Thoracic aorta (tissue), 2 donors: ENCODE data around the gene NDUFS5. TPM values are rescaled to one million over a fixed set of nuclear protein-coding genes. Genes with fewer than 3 reads are reported as not detected.
A peak's percentile ranks its signal among the peaks of the same experiment; 100 is the strongest.

Experiments
- ATAC-seq: fragments of 150-250 bp; one replicate; pipeline ENCODE4 v1.8.0; 2017; ENCODE audit warnings: low read depth; ENCODE audit not compliant: insufficient number of reproducible peaks, low FRiP score
- DNase-seq: peaks from one replicate; pipeline ENCODE4 v3.0.0-alpha.2; 2020; ENCODE audit warnings: low spot score
- H3K27ac ChIP-seq, 2 donors: fragments of 200-600 bp; sonication (generic); 1 replicate in 1 of 2; 2 replicates in 1 of 2; pipeline ENCODE4 v1.5.1; 2016; ENCODE audit warnings: mild to moderate bottlenecking in 2 of 2, moderate library complexity in 2 of 2
- H3K27me3 ChIP-seq: fragments of 200-600 bp; sonication (generic); replicated peaks from 2 replicates; pipeline ENCODE4 v1.6.0; 2016; ENCODE audit warnings: mild to moderate bottlenecking; ENCODE audit not compliant: insufficient read depth
- H3K36me3 ChIP-seq: fragments of 200-600 bp; sonication (generic); one replicate; pipeline ENCODE4 v1.5.1; 2016
- H3K4me1 ChIP-seq, 2 donors: fragments of 200-600 bp; sonication (generic); 1 replicate in 1 of 2; 2 replicates in 1 of 2; pipeline versions ENCODE4 v1.5.1 to v1.6.0; 2016; ENCODE audit warnings: low read depth in 2 of 2, mild to moderate bottlenecking in 1 of 2; ENCODE audit not compliant: control insufficient read depth in 1 of 2
- H3K4me3 ChIP-seq: fragments of 200-600 bp; sonication (generic); 2 replicates; pipeline ENCODE4 v1.5.1; 2016; ENCODE audit warnings: mild to moderate bottlenecking
- H3K9me3 ChIP-seq: fragments of 200-600 bp; sonication (generic); 2 replicates; pipeline ENCODE4 v1.5.1; 2016
- total RNA-seq, 2 donors: library from RNA; depleted of rRNA; stranded (reverse); fragments of >200 nt; gene quantifications; one replicate each; pipeline versions ENCODE4 v1.1.0 to v1.2.3, GENCODE V29; 2016
- TF ChIP-seq, protein P1 (sequence below): fragments of 200-600 bp; sonication (generic); IDR thresholded peaks from one replicate; pipeline ENCODE4 v1.5.1; 2019; ENCODE audit warnings: antibody characterized with exemption

NDUFS5 gene
- total RNA-seq, 2 donors from 2014 or later = 258 to 346 TPM

DNA sequence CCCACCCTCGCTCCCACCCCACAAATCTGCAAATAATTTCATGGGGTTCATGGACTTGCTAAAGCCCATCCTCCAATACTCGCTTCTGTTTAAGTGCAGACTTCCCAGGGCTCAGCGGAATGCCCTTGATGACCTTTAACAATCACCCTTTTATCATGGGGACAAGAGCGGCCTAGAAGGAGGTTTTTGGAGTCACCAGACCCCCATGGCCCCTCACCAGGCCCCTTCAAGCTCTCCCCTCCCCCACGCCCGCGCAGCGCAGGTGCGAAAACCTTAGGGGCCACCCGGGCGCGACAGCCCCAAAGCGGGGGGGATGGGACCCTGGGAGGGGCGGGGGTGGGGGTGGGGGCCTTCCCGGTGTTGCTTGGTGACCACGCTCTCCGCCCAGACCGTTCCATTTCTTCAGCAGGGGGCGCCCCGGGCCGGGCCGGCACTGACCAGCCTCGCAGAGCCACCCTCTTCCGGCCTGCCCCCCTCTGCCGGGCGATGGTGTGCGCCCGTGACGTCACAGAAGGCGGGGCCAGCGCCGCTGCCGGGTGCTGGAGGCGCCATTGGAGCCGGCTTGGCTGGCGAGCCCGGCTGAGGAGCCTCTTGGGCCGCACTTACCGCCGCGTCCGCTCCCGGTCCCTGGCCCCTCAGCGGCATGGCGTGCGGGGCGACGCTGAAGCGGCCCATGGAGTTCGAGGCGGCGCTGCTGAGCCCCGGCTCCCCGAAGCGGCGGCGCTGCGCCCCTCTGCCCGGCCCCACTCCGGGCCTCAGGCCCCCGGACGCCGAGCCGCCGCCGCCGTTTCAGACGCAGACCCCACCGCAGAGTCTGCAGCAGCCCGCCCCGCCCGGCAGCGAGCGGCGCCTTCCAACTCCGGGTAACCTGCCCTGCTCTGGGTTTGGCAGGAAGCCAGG, 35.2 kb upstream of the NDUFS5 start, which contains the start of gene AKIRIN1:
AKIRIN1 (plus strand) TSS at position 539 of the 900 bp plus-strand sequence; CDS start at position 644, 105 bp downstream.
- no peaks in the 10 kb centered on the region for H3K9me3 ChIP-seq
- H3K27me3 ChIP-seq = no peaks in the 10 kb centered on the region
- H3K4me3 ChIP-seq = peak within 1 kb of the TSS; percentile 100
- TF ChIP-seq, protein P1, sequence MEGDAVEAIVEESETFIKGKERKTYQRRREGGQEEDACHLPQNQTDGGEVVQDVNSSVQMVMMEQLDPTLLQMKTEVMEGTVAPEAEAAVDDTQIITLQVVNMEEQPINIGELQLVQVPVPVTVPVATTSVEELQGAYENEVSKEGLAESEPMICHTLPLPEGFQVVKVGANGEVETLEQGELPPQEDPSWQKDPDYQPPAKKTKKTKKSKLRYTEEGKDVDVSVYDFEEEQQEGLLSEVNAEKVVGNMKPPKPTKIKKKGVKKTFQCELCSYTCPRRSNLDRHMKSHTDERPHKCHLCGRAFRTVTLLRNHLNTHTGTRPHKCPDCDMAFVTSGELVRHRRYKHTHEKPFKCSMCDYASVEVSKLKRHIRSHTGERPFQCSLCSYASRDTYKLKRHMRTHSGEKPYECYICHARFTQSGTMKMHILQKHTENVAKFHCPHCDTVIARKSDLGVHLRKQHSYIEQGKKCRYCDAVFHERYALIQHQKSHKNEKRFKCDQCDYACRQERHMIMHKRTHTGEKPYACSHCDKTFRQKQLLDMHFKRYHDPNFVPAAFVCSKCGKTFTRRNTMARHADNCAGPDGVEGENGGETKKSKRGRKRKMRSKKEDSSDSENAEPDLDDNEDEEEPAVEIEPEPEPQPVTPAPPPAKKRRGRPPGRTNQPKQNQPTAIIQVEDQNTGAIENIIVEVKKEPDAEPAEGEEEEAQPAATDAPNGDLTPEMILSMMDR = peak; percentile 32
- DNase-seq (peak; percentile 92), ATAC-seq (peak; percentile 98)
- peaks cover 18 to 20% of the 10 kb centered on the region in 2 donors for H3K4me1 ChIP-seq
- H3K36me3 ChIP-seq = no peaks in the 10 kb centered on the region
- H3K27ac ChIP-seq = peak within 1 kb of the TSS; percentile 93 to 95

DNA sequence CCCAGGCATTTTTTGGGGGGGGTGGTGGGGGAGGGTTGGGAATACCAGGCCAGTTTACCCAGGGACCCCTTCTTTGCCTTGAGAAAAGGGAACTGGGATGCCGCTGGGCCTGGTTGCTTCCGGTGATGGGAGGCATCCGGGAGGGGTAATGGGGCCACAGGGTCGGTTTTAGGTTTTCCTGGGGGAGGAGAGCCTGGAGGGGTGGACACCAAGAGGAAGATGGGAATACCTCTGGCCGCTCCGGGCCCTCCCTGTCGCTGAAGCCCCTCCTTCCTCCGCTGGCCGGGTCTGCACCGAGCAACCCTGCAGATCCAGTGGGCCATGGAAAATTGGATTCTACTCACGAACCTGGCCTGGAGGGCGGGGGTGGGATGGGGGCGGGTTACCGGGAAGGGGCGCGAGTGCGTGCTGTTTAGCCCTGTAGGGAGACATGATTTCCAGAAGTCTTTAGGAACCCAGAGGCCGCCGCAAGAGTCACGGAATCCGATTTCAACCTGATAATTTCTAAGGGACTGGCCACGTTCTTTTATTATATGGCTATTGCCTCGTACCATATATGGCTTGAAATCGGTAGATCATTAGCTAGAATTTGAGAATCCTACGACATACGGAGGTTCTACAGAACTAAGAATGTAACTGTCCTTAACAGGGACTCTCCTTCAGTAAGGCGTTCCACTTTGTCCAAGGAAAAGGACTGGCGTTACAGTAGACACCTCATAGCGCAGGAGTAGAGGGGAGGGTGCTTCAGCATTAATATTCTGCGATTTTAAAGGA, 34.3 kb upstream of the NDUFS5 start:
- Histone ChIP-seq H3K27ac (peak overlapping the region; percentile 93 to 95), H3K36me3 (no peaks in the 10 kb centered on the region), H3K4me3 (peak overlapping the region; percentile 100), H3K27me3 (no peaks in the 10 kb centered on the region), H3K4me1 (peaks cover 18 to 27% of the 10 kb centered on the region in 2 donors), H3K9me3 (no peaks in the 10 kb centered on the region)
- DNase-seq (no peak), ATAC-seq (no peak)
- TF ChIP-seq, protein P1 = no peak

DNA sequence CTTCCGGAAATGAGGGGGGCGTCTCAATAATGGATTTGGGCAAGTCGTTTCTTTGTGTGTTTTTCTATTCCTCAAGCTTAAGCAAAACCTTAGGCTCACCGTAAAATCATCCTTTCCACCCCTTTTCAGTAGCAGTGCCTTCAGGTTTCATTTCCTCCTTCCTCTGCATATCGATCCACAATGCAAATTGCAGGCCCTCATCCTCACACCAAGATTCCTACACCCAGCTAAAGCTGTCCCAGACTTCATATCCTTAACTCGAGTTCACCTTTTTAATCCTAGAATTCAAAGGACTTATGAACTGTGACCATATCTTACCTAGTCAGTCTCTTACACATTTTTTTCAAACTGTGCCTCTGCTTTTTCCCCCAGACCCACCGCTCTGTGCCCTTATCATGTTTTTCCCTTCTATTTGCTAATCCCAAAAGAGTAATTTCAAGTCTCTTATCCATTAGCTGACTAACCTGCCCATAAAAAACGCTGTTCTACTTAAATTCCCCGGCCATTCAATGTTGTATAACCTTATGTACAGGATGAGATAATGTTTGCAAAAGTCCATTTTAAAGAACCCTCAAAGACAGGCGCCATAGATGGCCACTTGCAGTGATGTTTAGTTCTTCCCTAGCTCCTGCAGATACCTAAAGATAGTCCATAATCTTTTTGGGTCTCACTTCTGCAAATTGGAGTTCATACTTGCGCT, 33.6 kb upstream of the NDUFS5 start:
- H3K4me1 ChIP-seq = peaks cover 20 to 33% of the 10 kb centered on the region in 2 donors
- TF ChIP-seq, protein P1 = no peak
- peak overlapping the region; percentile 46 to 95 for H3K27ac ChIP-seq
- DNase-seq (no peak), ATAC-seq (no peak)
- no peaks in the 10 kb centered on the region for H3K9me3 ChIP-seq
- no peaks in the 10 kb centered on the region for H3K36me3 ChIP-seq
- H3K27me3 ChIP-seq = no peaks in the 10 kb centered on the region
- H3K4me3 ChIP-seq = peak overlapping the region; percentile 100

DNA sequence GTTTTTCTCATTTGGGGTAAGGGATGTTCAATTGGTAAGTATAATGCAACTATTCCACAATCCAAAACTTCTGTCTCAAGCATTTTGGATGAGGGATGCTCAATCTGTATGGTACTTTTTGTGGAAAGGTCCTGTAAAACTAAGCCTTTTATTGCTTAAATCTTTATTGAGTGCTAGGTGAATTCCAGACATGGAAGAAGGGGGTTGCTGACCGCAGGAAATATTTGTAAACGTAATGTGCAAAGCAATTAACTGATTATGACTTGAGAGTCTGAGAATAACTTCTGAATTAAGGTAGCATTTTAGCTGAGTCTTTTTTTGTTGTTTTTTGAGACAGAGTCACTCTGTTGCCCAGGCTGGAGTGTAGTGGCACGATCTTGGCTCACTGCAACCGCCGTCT, 32.0 kb upstream of the NDUFS5 start:
- DNase-seq (no peak), ATAC-seq (no peak)
- Histone ChIP-seq H3K4me3 (no peak overlapping the region), H3K27me3 (no peaks in the 10 kb centered on the region), H3K27ac (no peak overlapping the region), H3K4me1 (peaks cover 21 to 40% of the 10 kb centered on the region in 2 donors), H3K9me3 (no peaks in the 10 kb centered on the region), H3K36me3 (no peaks in the 10 kb centered on the region)
- TF ChIP-seq, protein P1 = no peak
